HL-60 (cell line): ENCODE data around the gene TSPEAR.

ENCODE experiments used
- GABPA ChIP-seq: IDR thresholded peaks from 2 replicates; pipeline ENCODE4 v1.6.1; 2012; ENCODE audit warnings: low read depth
- POLR2AphosphoS5 ChIP-seq: IDR thresholded peaks from 2 replicates; pipeline ENCODE4 v1.6.1; 2012; ENCODE audit warnings: low read depth
- SPI1 ChIP-seq: IDR thresholded peaks from 2 replicates; pipeline ENCODE4 v1.6.1; 2012; ENCODE audit warnings: low read depth, mild to moderate bottlenecking, borderline replicate concordance
- TF ChIP-seq, protein P1 (sequence below): IDR thresholded peaks from one replicate; pipeline ENCODE4 v1.5.1; 2011; ENCODE audit warnings: low read length, control low read depth, inconsistent platforms; ENCODE audit not compliant: insufficient read depth
- TF ChIP-seq, protein P2 (sequence below): IDR thresholded peaks from 2 replicates; pipeline ENCODE4 v1.6.1; 2012; ENCODE audit warnings: low read depth; ENCODE audit not compliant: insufficient replicate concordance

DNA sequence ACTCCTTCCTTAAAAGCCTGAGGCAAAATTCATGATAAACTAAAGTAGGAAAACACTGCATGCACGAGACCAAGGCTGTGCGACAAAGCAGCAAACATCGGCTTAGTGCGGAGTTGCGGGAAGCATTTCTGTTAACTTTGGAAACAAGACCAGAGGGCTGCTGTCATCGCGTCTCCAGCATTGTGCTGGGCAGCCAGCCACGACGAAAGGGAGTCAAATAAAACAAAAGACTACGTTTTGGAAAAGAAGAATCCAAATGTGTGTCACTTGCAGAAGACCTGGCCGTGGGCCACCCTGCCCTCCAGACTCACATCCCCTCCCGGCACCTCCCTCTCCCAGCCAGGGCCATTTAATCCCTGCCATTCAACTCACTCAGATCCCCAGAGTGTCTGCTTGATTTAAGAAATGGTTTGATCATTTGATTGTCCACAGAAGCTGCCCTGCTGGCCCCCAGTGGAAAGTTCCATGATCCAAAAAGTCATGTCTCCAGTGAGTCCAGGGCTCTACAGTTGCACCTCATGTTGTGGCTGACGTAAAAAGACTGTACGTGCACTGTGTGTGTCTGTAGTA is 67.5 kb downstream of the TSPEAR start:
- TF ChIP-seq, protein P1, sequence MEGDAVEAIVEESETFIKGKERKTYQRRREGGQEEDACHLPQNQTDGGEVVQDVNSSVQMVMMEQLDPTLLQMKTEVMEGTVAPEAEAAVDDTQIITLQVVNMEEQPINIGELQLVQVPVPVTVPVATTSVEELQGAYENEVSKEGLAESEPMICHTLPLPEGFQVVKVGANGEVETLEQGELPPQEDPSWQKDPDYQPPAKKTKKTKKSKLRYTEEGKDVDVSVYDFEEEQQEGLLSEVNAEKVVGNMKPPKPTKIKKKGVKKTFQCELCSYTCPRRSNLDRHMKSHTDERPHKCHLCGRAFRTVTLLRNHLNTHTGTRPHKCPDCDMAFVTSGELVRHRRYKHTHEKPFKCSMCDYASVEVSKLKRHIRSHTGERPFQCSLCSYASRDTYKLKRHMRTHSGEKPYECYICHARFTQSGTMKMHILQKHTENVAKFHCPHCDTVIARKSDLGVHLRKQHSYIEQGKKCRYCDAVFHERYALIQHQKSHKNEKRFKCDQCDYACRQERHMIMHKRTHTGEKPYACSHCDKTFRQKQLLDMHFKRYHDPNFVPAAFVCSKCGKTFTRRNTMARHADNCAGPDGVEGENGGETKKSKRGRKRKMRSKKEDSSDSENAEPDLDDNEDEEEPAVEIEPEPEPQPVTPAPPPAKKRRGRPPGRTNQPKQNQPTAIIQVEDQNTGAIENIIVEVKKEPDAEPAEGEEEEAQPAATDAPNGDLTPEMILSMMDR, result no peak
- TF ChIP-seq, protein P2, sequence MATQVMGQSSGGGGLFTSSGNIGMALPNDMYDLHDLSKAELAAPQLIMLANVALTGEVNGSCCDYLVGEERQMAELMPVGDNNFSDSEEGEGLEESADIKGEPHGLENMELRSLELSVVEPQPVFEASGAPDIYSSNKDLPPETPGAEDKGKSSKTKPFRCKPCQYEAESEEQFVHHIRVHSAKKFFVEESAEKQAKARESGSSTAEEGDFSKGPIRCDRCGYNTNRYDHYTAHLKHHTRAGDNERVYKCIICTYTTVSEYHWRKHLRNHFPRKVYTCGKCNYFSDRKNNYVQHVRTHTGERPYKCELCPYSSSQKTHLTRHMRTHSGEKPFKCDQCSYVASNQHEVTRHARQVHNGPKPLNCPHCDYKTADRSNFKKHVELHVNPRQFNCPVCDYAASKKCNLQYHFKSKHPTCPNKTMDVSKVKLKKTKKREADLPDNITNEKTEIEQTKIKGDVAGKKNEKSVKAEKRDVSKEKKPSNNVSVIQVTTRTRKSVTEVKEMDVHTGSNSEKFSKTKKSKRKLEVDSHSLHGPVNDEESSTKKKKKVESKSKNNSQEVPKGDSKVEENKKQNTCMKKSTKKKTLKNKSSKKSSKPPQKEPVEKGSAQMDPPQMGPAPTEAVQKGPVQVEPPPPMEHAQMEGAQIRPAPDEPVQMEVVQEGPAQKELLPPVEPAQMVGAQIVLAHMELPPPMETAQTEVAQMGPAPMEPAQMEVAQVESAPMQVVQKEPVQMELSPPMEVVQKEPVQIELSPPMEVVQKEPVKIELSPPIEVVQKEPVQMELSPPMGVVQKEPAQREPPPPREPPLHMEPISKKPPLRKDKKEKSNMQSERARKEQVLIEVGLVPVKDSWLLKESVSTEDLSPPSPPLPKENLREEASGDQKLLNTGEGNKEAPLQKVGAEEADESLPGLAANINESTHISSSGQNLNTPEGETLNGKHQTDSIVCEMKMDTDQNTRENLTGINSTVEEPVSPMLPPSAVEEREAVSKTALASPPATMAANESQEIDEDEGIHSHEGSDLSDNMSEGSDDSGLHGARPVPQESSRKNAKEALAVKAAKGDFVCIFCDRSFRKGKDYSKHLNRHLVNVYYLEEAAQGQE, result no peak
- TF ChIP-seq POLR2AphosphoS5 (no peak), SPI1 (no peak), GABPA (no peak)
